ENCODE measurements around the gene CLEC1A. TPM values are rescaled to one million over a fixed set of nuclear protein-coding genes. Genes with fewer than 3 reads are reported as not detected.

CLEC1A gene
- total RNA-seq, 1 experiment from 2014 or later, result 0.41 TPM

DNA sequence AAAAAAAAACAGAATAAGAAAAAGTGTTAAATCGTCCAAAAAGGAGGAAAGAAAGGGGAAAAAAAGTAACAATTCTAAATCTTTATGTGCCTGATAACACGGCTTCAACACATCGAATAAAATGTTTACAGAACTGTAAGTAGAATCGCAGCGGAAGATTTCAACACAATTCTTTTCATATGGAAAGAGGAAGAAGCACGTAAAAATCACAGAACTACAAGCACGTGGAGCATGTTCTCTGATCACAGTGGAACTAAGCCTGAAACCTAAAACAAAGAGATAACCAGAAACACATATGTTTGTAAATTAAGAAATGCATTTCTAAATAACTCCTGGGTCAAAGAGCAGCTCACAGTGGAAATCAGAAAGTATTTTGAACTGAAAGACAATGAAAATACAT lies 22.5 kb upstream of the CLEC1A start:
- POLR2A ChIA-PET, result no interaction called here
- DNase-seq (ENCODE audit: low read depth, low spot score), result no peak
- H3K36me3 ChIP-seq (ENCODE audit: control insufficient read depth, insufficient read depth, low read length), result no peaks in the 10 kb centered on the region
- intact Hi-C loops (cut with micrococcal nuclease; ENCODE audit: unreplicated experiment), result no loop called here
- H3K4me3 ChIP-seq (ENCODE audit: low read depth in 2 of 2, low read length in 2 of 2), result no peak overlapping the region
- TF ChIP-seq, protein P1, sequence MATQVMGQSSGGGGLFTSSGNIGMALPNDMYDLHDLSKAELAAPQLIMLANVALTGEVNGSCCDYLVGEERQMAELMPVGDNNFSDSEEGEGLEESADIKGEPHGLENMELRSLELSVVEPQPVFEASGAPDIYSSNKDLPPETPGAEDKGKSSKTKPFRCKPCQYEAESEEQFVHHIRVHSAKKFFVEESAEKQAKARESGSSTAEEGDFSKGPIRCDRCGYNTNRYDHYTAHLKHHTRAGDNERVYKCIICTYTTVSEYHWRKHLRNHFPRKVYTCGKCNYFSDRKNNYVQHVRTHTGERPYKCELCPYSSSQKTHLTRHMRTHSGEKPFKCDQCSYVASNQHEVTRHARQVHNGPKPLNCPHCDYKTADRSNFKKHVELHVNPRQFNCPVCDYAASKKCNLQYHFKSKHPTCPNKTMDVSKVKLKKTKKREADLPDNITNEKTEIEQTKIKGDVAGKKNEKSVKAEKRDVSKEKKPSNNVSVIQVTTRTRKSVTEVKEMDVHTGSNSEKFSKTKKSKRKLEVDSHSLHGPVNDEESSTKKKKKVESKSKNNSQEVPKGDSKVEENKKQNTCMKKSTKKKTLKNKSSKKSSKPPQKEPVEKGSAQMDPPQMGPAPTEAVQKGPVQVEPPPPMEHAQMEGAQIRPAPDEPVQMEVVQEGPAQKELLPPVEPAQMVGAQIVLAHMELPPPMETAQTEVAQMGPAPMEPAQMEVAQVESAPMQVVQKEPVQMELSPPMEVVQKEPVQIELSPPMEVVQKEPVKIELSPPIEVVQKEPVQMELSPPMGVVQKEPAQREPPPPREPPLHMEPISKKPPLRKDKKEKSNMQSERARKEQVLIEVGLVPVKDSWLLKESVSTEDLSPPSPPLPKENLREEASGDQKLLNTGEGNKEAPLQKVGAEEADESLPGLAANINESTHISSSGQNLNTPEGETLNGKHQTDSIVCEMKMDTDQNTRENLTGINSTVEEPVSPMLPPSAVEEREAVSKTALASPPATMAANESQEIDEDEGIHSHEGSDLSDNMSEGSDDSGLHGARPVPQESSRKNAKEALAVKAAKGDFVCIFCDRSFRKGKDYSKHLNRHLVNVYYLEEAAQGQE (IDR thresholded peaks at IDR 0.05; ENCODE audit: insufficient read depth in 1 of 2, low read depth in 2 of 2, low read length in 1 of 2), result no peak
- TF ChIP-seq, protein P2, sequence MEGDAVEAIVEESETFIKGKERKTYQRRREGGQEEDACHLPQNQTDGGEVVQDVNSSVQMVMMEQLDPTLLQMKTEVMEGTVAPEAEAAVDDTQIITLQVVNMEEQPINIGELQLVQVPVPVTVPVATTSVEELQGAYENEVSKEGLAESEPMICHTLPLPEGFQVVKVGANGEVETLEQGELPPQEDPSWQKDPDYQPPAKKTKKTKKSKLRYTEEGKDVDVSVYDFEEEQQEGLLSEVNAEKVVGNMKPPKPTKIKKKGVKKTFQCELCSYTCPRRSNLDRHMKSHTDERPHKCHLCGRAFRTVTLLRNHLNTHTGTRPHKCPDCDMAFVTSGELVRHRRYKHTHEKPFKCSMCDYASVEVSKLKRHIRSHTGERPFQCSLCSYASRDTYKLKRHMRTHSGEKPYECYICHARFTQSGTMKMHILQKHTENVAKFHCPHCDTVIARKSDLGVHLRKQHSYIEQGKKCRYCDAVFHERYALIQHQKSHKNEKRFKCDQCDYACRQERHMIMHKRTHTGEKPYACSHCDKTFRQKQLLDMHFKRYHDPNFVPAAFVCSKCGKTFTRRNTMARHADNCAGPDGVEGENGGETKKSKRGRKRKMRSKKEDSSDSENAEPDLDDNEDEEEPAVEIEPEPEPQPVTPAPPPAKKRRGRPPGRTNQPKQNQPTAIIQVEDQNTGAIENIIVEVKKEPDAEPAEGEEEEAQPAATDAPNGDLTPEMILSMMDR (IDR thresholded peaks at IDR 0.05), result no peak
- TF ChIP-seq POLR2AphosphoS5 (IDR thresholded peaks at IDR 0.05; ENCODE audit: low read depth, low read length), result no peak
- no TSS peak for BruUV-seq (replicated peaks)
- H3K27me3 ChIP-seq (ENCODE audit: control insufficient read depth, insufficient read depth, low read length), result no peaks in the 10 kb centered on the region
- H3K4me1 ChIP-seq (ENCODE audit: control insufficient read depth, insufficient read depth, low read length), result no peaks in the 10 kb centered on the region
- no peak for ATAC-seq
- no peak overlapping the region for H3K27ac ChIP-seq (ENCODE audit: low read length)
- CTCF ChIA-PET, result no interaction called here
- H3K9me3 ChIP-seq (ENCODE audit: control insufficient read depth, insufficient read depth, low read depth, low read length), result no peaks in the 10 kb centered on the region
- in situ Hi-C loops (cut with HindIII; ENCODE audit: low pct_unique_long_range_greater_than_20kb, low sequenced_read_pairs), result no loop called here

DNA sequence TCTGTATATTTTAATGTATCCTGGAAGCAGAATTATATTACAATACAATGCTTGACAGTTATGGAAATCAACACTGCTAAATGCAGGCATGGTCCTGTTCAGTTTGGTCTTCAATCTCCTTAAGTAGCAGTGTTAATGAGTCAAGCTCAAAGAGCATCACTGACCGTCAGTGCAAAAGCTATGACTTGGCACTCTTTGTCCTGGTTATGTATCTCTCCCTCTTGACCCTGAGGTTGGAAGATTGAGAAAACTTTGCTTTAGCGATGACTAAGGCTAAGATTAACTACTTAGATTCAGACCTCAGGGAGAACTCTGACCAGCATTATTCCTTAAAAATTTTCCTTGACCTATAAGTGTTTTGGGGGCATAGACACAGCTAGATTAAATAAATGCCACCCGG lies 20.3 kb upstream of the CLEC1A start:
- Histone ChIP-seq H3K27ac (ENCODE audit: low read length) (no peak overlapping the region), H3K27me3 (ENCODE audit: control insufficient read depth, insufficient read depth, low read length) (no peaks in the 10 kb centered on the region), H3K4me3 (ENCODE audit: low read depth in 2 of 2, low read length in 2 of 2) (no peak overlapping the region), H3K9me3 (ENCODE audit: control insufficient read depth, insufficient read depth, low read depth, low read length) (no peaks in the 10 kb centered on the region), H3K36me3 (ENCODE audit: control insufficient read depth, insufficient read depth, low read length) (no peaks in the 10 kb centered on the region), H3K4me1 (ENCODE audit: control insufficient read depth, insufficient read depth, low read length) (no peaks in the 10 kb centered on the region)
- DNase-seq (ENCODE audit: low read depth, low spot score) (no peak), ATAC-seq (no peak)
- ChIA-PET POLR2A (interaction anchor here (0.7 kb wide), 1 partner anchor 247 kb away, joined by 7 read pairs; no protein-coding TSS in a partner anchor), CTCF (no interaction called here)
- intact Hi-C loops (cut with micrococcal nuclease; ENCODE audit: unreplicated experiment) (no loop called here), in situ Hi-C loops (cut with HindIII; ENCODE audit: low pct_unique_long_range_greater_than_20kb, low sequenced_read_pairs) (no loop called here)
- no peak for TF ChIP-seq TCF7L2 (IDR thresholded peaks at IDR 0.05; ENCODE audit: low read depth, low read length)
- TF ChIP-seq, protein P1 (IDR thresholded peaks at IDR 0.05; ENCODE audit: insufficient read depth in 1 of 2, low read depth in 2 of 2, low read length in 1 of 2), result no peak
- BruUV-seq (replicated peaks), result no TSS peak
